NCI-H1105 treated with DMSO at 0.1 percent for 48 hours (cell line): ENCODE results near the gene MDM4.
"Not testable (repeated sequence)": the region's sequence is repeated elsewhere in the genome, so short reads cannot be mapped to it uniquely, and the experiment has no call there.

Source experiments
- DNase-seq: peaks from one replicate; lab custom pipeline; 2025; lab: John Stamatoyannopoulos, UW

The MDM4 gene

GRCh38 chr1:204517382-204517781 is 1.2 kb downstream of the MDM4 start:
- not testable (repeated sequence) for DNase-seq

DNA sequence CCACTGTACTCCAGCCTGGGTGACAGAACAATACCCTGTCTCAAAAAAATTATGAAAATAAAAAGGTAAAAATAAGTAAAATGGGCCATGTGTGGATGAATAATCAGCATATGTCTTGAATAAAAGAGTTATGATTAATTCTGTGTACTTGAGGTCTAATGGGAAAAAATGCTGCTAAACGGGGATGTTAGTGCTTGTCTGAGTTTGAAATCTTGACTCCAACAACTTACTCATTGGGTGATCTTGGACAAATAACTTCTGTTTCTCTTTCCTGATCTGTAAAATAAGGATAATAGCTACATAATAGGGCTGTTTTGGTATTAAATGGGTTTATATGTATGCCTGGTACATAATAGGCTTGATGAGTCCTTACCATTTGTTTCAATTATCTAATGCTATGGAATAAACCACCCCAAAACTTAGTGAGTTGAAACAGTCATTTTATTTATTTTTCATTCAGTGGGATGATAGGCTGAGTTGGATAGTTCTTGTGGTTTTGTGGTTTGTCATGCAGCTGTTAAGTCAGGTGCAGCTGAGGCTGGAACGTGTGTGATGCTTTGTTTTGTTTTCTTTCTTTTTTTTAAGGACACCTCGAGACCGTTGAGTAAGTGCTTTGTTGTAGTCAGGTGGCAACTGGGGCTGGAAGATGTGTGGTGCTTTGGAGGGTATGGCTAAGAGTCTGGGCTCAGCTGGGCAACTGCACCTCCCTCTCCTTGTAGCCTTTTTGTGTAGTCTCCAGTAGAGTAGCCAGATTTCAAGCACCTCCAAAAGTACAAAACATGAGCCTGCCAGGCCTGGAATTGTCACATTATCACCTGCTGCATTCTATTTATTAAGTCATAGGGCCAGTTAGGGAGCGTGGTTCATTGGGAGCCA is 4.9 kb downstream of the MDM4 start:
- peak; percentile 66 for DNase-seq

DNA sequence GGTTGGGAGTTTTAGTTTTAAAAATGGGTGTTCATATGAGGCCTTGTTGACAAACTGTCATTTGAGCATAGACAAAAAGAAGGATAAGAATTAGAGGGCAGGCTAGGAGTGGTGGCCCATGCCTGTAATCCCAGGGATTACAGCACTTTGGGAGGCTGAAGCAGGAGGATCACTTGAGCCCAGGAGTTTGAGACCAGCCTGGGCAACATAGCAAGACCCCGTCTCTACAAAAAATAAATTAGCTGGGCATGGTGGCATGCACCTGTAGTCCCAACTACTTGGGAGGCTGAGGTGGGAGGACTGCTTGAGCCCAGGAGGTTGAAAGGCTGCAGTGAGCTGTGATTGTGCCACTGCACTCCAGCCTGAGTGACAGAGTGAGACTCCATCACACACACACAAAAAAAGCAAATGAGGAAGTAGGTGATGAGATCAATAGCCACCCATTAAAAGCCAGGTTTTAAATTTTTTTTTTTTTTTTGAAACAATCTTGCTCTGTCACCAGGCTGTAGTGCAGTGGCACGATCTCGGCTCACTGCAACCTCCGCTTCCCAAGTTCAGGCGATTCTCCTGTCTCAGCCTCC is 5.8 kb downstream of the MDM4 start:
- not testable (repeated sequence) for DNase-seq

- no peak for DNase-seq
These were observed 7.5 kb downstream of the MDM4 start for GRCh38 chr1:204523605-204524215.

- peak; percentile 26 for DNase-seq
These were observed 8.8 kb downstream of the MDM4 start for GRCh38 chr1:204524986-204525385.

DNA sequence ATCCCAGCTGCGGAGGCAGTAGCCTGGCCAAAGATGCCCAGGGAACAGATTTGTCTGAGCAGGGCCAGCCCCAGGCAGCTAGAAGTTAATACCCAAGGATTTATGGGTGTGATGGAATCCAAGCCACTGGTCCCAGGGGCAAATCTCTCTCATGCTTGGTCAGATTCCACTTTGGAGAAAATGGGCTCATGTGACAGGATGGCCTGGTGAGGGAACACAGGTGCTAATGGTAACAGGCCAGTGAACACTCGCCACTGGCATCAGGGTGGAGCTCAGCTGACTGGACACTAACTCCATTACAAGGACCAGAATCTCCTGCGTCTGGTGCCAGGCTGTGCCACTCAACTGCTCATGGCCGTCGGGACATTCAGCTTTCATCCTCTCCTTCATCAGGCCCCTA is 12.0 kb downstream of the MDM4 start:
- no peak for DNase-seq

GRCh38 chr1:204528677-204529076 is 12.5 kb downstream of the MDM4 start:
- DNase-seq = no peak

DNA sequence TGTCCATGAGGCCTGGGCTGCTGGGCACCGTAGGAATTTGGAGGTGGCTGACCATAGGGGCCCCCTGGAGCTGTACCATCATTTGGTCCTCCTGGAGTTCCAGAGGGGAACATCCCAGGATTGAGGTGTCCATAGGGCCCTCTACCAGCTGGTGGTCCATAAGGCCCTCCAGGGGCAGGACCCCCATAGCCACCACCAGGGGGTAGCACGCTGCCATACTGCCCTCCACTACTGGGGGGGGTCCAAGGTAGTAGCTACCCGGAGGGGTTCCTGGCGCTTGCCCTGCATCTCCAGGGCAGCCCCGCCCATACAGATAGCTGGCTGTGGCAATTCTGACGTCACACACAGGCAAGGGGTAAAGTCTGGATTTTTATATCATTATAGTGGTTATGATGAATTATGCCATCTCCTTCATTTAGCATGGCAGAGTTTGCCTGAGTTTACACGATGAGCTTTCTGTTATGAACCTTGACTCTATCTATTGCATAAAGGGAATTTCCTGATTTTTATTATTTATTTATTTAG is 13.2 kb downstream of the MDM4 start:
- DNase-seq = no peak

DNA sequence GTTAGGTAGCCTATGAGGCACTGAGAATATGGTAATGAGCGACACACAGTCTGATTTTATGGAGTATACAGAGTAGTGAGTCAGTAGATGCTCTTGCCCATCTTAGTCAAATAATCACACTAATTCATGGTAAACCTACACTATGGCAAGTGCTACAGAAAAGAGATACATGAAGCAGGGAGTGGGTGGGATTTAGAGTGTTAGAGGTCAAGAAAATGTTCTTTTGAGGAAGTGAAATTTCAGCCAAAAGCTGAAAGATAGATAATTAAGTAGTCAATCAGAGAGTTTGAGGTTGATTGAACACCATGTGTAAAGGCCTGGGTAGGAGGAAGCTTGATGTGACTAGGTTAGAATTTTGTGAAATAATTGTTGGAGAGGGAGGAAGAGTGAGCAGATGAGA is 14.7 kb downstream of the MDM4 start:
- no peak for DNase-seq

DNA sequence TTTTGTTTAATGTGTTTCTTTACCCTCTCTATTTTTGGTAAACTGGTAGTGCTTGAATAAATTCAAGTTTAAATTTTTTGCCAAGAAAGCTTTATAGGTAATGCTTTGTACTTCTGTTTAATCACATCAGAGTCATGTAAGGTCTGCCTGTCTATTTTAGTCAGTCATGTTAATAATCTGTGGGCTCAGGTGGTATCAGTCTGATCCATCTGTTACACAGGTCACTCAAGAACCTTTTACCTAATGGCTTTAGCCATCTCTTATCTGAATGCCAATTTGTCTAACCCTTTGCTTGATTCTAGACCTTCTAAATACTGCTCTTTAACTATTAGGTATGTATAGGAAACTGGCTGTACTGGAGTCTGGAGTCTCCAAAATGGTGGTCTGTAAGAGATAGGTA is 16.6 kb downstream of the MDM4 start:
- no peak for DNase-seq

GRCh38 chr1:204541626-204542025 is 25.4 kb downstream of the MDM4 start:
- no peak for DNase-seq

GRCh38 chr1:204544321-204544720 is 28.1 kb downstream of the MDM4 start:
- DNase-seq = no peak

- no peak for DNase-seq
These were observed 29.0 kb downstream of the MDM4 start for GRCh38 chr1:204545202-204545601.

GRCh38 chr1:204545881-204546280 is 29.7 kb downstream of the MDM4 start:
- no peak for DNase-seq

DNA sequence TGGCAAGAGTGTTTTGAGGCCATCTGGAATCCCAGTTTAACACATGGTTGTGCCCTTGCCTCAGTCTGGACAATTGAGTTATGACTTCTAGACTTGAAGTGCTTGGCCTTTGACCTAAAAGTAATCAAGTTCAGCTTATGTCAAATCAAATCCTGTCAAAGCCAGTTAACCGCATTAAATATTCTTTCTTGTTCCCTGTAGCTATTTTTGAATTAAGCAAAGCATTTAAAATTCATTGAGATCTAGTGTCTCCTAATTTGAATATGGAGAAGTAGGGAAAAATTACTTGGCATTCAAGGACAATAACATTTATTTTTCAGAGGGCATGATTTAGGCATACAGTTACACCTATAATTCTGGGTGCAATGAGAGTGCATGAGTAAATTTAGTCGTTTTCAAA is 32.1 kb downstream of the MDM4 start:
- no peak for DNase-seq

GRCh38 chr1:204549313-204549712 is 33.1 kb downstream of the MDM4 start:
- DNase-seq = no peak

- no peak for DNase-seq
These were observed 34.7 kb downstream of the MDM4 start for GRCh38 chr1:204550926-204551325.

GRCh38 chr1:204556458-204557052 is 40.3 kb downstream of the MDM4 start:
- no peak for DNase-seq

- peak; percentile 92 for DNase-seq
These were observed 42.3 kb downstream of the MDM4 start for GRCh38 chr1:204558467-204558866.

GRCh38 chr1:204560002-204560401 is 43.8 kb downstream of the MDM4 start:
- peak; percentile 41 for DNase-seq

- no peak for DNase-seq
These were observed 44.5 kb downstream of the MDM4 start for GRCh38 chr1:204560590-204561150.
